OCI-LY1 (cell line): ENCODE results near the gene HGFAC.

ENCODE experiments used
- CTCF ChIP-seq: fragments of 200-600 bp; sonication (generic), shearing (Covaris generic); IDR thresholded peaks from 2 replicates; pipeline ENCODE4 v1.5.1; 2017; ENCODE audit warnings: mild to moderate bottlenecking, antibody characterized with exemption, low read length, moderate library complexity, mixed read lengths
- EZH2 ChIP-seq: fragments of 200-600 bp; sonication (generic), shearing (Covaris generic); IDR thresholded peaks from 2 replicates; pipeline ENCODE4 v1.8.0; 2017; ENCODE audit warnings: borderline replicate concordance, mixed run types, mild to moderate bottlenecking, antibody characterized with exemption, low read length, moderate library complexity, mixed read lengths

GRCh38 chr4:3401436-3402171, 40.2 kb upstream of the HGFAC start:
- TF ChIP-seq EZH2 (no peak), CTCF (no peak)
